GM19324 (cell line): ENCODE data around the gene TMEM245.
A peak's percentile ranks its signal among the peaks of the same experiment; 100 is the strongest.
"Not testable (repeated sequence)": the region's sequence is repeated elsewhere in the genome, so short reads cannot be mapped to it uniquely, and the experiment has no call there.

ENCODE experiments used
- ATAC-seq: cut with Tn5 transposase; IDR thresholded peaks from one replicate; pipeline ENCODE4 v1.9.1; 2021; ENCODE audit warnings: mild to moderate bottlenecking, moderate library complexity; ENCODE audit not compliant: unreplicated experiment, low FRiP score

Gene TMEM245

GRCh38 chr9:109134167-109134578 lies 14.4 kb upstream of the TMEM245 start:
- no peak for ATAC-seq

GRCh38 chr9:109133533-109133932 lies 13.8 kb upstream of the TMEM245 start:
- ATAC-seq: no peak

- no peak for ATAC-seq
Measured at GRCh38 chr9:109132567-109133021, 12.8 kb upstream of the TMEM245 start.

- no peak for ATAC-seq
Measured at GRCh38 chr9:109129470-109130197, 9.9 kb upstream of the TMEM245 start.

- ATAC-seq: not testable (repeated sequence)
Measured at GRCh38 chr9:109126671-109127070, 6.9 kb upstream of the TMEM245 start.

GRCh38 chr9:109124121-109124520 lies 4.4 kb upstream of the TMEM245 start:
- ATAC-seq: no peak

- peak; percentile 32 for ATAC-seq
Measured at GRCh38 chr9:109122726-109123621, 3.2 kb upstream of the TMEM245 start.

- ATAC-seq: no peak
Measured at GRCh38 chr9:109121232-109121796, 1.6 kb upstream of the TMEM245 start.

- ATAC-seq: no peak
Measured at GRCh38 chr9:109120204-109120789, 550 bp upstream of the TMEM245 start.

GRCh38 chr9:109118808-109119438 lies 824 bp downstream of the TMEM245 start:
- ATAC-seq: no peak

GRCh38 chr9:109117856-109118807 lies 1.6 kb downstream of the TMEM245 start:
- ATAC-seq: no peak

GRCh38 chr9:109115931-109116526 lies 3.7 kb downstream of the TMEM245 start:
- ATAC-seq: no peak

GRCh38 chr9:109114670-109115069 lies 5.1 kb downstream of the TMEM245 start:
- ATAC-seq: no peak

- no peak for ATAC-seq
Measured at GRCh38 chr9:109113892-109114609, 5.7 kb downstream of the TMEM245 start.

- ATAC-seq: no peak
Measured at GRCh38 chr9:109113254-109113653, 6.5 kb downstream of the TMEM245 start.

GRCh38 chr9:109110329-109111021 lies 9.3 kb downstream of the TMEM245 start:
- ATAC-seq: no peak

GRCh38 chr9:109109967-109110328 lies 9.8 kb downstream of the TMEM245 start:
- no peak for ATAC-seq

- no peak for ATAC-seq
Measured at GRCh38 chr9:109108318-109108717, 11.4 kb downstream of the TMEM245 start.
